Measurements from ENCODE around the gene FAM228A.
"Not testable (repeated sequence)": the region's sequence is repeated elsewhere in the genome, so short reads cannot be mapped to it uniquely, and the experiment has no call there.

Gene FAM228A

DNA sequence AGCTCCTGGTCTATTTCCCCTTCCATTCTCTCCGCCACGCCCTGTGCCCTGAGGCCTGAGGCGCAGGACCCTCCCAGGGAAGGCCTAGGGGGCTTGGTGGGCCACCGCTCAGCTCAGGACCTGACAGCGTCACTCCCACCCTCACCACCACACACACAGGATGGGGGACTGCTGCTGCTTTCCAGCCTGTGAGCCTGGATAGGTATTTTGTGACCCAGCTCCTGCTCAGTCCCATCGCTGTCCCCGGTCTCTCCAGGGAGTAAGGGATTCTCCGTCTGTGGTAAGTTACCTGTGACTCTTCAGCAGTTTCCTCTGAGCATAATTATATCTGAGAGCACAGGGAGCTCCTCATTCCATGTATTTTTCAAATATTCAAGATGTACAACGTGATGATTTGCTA lies 16.3 kb downstream of the FAM228A start:
- Histone ChIP-seq H3K27ac (replicated peaks) (no peak overlapping the region), H3K27me3 (ENCODE audit: insufficient read depth, poor library complexity, severe bottlenecking) (no peaks in the 10 kb centered on the region), H3K4me3 (replicated peaks; ENCODE audit: insufficient read depth, low read length) (no peak overlapping the region)
- no peak for DNase-seq (ENCODE audit: low read depth in 1 of 2, low spot score in 1 of 2)
- TF ChIP-seq GABPA (IDR thresholded peaks at IDR 0.05; ENCODE audit: low read depth) (no peak), SPI1 (IDR thresholded peaks at IDR 0.05; ENCODE audit: borderline replicate concordance, low read depth) (no peak), POLR2AphosphoS5 (IDR thresholded peaks at IDR 0.05; ENCODE audit: low read depth) (no peak)
- TF ChIP-seq, protein P1, sequence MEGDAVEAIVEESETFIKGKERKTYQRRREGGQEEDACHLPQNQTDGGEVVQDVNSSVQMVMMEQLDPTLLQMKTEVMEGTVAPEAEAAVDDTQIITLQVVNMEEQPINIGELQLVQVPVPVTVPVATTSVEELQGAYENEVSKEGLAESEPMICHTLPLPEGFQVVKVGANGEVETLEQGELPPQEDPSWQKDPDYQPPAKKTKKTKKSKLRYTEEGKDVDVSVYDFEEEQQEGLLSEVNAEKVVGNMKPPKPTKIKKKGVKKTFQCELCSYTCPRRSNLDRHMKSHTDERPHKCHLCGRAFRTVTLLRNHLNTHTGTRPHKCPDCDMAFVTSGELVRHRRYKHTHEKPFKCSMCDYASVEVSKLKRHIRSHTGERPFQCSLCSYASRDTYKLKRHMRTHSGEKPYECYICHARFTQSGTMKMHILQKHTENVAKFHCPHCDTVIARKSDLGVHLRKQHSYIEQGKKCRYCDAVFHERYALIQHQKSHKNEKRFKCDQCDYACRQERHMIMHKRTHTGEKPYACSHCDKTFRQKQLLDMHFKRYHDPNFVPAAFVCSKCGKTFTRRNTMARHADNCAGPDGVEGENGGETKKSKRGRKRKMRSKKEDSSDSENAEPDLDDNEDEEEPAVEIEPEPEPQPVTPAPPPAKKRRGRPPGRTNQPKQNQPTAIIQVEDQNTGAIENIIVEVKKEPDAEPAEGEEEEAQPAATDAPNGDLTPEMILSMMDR (IDR thresholded peaks at IDR 0.05; ENCODE audit: insufficient read depth, low read length) = no peak
- TF ChIP-seq, protein P2, sequence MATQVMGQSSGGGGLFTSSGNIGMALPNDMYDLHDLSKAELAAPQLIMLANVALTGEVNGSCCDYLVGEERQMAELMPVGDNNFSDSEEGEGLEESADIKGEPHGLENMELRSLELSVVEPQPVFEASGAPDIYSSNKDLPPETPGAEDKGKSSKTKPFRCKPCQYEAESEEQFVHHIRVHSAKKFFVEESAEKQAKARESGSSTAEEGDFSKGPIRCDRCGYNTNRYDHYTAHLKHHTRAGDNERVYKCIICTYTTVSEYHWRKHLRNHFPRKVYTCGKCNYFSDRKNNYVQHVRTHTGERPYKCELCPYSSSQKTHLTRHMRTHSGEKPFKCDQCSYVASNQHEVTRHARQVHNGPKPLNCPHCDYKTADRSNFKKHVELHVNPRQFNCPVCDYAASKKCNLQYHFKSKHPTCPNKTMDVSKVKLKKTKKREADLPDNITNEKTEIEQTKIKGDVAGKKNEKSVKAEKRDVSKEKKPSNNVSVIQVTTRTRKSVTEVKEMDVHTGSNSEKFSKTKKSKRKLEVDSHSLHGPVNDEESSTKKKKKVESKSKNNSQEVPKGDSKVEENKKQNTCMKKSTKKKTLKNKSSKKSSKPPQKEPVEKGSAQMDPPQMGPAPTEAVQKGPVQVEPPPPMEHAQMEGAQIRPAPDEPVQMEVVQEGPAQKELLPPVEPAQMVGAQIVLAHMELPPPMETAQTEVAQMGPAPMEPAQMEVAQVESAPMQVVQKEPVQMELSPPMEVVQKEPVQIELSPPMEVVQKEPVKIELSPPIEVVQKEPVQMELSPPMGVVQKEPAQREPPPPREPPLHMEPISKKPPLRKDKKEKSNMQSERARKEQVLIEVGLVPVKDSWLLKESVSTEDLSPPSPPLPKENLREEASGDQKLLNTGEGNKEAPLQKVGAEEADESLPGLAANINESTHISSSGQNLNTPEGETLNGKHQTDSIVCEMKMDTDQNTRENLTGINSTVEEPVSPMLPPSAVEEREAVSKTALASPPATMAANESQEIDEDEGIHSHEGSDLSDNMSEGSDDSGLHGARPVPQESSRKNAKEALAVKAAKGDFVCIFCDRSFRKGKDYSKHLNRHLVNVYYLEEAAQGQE (IDR thresholded peaks at IDR 0.05; ENCODE audit: insufficient replicate concordance, low read depth) = no peak

DNA sequence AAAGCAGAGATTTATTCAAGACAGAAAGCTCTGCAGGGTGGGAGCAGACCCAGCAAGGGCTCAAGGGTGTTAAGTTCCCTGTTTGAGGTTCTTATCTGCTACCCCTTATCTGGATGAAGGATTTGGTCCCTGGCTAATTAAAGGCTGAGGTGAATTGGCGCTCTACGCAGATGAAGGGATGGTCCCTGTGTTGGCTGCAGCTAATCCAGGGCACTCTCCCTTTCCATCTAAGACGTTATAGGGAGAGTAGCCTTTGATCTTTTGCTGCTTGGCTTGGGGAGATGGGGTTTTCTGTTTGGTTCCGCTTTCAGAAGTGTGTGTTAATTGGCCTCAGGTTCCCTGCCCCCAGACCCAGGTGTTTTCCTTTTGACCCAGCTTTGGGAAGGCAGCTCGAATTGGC lies 17.0 kb downstream of the FAM228A start:
- no peak for DNase-seq (ENCODE audit: low read depth in 1 of 2, low spot score in 1 of 2)
- TF ChIP-seq SPI1 (IDR thresholded peaks at IDR 0.05; ENCODE audit: borderline replicate concordance, low read depth) (no peak), POLR2AphosphoS5 (IDR thresholded peaks at IDR 0.05; ENCODE audit: low read depth) (no peak), GABPA (IDR thresholded peaks at IDR 0.05; ENCODE audit: low read depth) (no peak)
- TF ChIP-seq, protein P1 (IDR thresholded peaks at IDR 0.05; ENCODE audit: insufficient read depth, low read length) = no peak
- TF ChIP-seq, protein P2 (IDR thresholded peaks at IDR 0.05; ENCODE audit: insufficient replicate concordance, low read depth) = no peak
- Histone ChIP-seq H3K27ac (replicated peaks) (no peak overlapping the region), H3K27me3 (ENCODE audit: insufficient read depth, poor library complexity, severe bottlenecking) (no peaks in the 10 kb centered on the region), H3K4me3 (replicated peaks; ENCODE audit: insufficient read depth, low read length) (no peak overlapping the region)

DNA sequence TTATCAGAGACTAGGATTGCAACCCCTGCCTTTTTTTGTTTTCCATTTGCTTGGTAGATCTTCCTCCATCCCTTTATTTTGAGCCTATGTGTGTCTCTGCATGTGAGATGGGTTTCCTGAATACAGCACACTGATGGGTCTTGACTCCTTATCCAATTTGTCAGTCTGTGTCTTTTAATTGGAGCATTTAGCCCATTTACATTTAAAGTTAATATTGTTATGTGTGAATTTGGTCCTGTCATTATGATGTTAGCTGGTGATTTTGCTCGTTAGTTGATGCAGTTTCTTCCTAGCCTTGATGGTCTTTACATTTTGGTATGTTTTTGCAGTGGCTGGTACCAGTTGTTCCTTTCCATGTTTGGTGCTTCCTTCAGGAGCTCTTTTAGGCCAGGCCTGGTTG lies 22.4 kb downstream of the FAM228A start:
- not testable (repeated sequence) for H3K27ac ChIP-seq (replicated peaks); DNase-seq (ENCODE audit: low read depth in 1 of 2, low spot score in 1 of 2); H3K4me3 ChIP-seq (replicated peaks; ENCODE audit: insufficient read depth, low read length); H3K27me3 ChIP-seq (ENCODE audit: insufficient read depth, poor library complexity, severe bottlenecking)

DNA sequence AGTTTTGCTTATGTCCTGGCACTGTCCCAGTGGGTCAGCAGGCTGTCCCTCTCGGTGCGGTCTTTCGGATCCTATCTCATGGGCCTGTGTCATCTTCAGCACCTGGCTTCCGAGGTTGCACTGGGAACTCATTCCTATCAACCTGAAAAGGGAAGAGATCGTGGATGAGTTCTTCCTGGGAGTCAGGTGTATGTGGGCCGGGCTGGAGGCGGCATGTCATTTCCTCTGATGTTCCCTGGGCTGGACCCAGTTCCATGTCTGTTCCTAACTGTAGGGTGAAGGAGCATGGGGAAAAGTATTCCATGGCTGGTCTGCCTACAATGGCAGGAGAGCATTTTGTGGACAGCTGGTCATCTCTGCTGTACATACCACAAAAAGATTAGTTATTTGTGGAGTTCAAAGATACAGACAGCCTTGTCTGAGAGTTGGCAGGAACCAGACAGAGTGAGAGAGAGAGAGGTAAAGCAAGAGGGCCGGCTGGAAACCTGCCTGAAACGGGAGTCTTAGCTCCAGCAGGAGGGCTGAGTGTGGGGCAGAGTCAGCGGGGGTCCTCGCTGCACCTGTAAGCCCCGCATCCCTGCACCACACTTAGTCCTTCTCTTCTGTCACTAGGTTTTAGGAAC lies 25.2 kb downstream of the FAM228A start:
- DNase-seq (ENCODE audit: low read depth in 1 of 2, low spot score in 1 of 2) = no peak
- H3K27ac ChIP-seq (replicated peaks) = no peak overlapping the region
- H3K27me3 ChIP-seq (ENCODE audit: insufficient read depth, poor library complexity, severe bottlenecking) = no peaks in the 10 kb centered on the region
- TF ChIP-seq POLR2AphosphoS5 (IDR thresholded peaks at IDR 0.05; ENCODE audit: low read depth) (no peak), SPI1 (IDR thresholded peaks at IDR 0.05; ENCODE audit: borderline replicate concordance, low read depth) (no peak), GABPA (IDR thresholded peaks at IDR 0.05; ENCODE audit: low read depth) (no peak)
- TF ChIP-seq, protein P1 (IDR thresholded peaks at IDR 0.05; ENCODE audit: insufficient read depth, low read length) = no peak
- TF ChIP-seq, protein P2 (IDR thresholded peaks at IDR 0.05; ENCODE audit: insufficient replicate concordance, low read depth) = no peak
- H3K4me3 ChIP-seq (replicated peaks; ENCODE audit: insufficient read depth, low read length) = no peak overlapping the region

Measured in HL-60 (cell line).